ENCODE results near the gene SLC39A9.

GRCh38 chr14:69439521-69440270, 41.2 kb downstream of the SLC39A9 start:
- TF ChIP-seq, protein P1, sequence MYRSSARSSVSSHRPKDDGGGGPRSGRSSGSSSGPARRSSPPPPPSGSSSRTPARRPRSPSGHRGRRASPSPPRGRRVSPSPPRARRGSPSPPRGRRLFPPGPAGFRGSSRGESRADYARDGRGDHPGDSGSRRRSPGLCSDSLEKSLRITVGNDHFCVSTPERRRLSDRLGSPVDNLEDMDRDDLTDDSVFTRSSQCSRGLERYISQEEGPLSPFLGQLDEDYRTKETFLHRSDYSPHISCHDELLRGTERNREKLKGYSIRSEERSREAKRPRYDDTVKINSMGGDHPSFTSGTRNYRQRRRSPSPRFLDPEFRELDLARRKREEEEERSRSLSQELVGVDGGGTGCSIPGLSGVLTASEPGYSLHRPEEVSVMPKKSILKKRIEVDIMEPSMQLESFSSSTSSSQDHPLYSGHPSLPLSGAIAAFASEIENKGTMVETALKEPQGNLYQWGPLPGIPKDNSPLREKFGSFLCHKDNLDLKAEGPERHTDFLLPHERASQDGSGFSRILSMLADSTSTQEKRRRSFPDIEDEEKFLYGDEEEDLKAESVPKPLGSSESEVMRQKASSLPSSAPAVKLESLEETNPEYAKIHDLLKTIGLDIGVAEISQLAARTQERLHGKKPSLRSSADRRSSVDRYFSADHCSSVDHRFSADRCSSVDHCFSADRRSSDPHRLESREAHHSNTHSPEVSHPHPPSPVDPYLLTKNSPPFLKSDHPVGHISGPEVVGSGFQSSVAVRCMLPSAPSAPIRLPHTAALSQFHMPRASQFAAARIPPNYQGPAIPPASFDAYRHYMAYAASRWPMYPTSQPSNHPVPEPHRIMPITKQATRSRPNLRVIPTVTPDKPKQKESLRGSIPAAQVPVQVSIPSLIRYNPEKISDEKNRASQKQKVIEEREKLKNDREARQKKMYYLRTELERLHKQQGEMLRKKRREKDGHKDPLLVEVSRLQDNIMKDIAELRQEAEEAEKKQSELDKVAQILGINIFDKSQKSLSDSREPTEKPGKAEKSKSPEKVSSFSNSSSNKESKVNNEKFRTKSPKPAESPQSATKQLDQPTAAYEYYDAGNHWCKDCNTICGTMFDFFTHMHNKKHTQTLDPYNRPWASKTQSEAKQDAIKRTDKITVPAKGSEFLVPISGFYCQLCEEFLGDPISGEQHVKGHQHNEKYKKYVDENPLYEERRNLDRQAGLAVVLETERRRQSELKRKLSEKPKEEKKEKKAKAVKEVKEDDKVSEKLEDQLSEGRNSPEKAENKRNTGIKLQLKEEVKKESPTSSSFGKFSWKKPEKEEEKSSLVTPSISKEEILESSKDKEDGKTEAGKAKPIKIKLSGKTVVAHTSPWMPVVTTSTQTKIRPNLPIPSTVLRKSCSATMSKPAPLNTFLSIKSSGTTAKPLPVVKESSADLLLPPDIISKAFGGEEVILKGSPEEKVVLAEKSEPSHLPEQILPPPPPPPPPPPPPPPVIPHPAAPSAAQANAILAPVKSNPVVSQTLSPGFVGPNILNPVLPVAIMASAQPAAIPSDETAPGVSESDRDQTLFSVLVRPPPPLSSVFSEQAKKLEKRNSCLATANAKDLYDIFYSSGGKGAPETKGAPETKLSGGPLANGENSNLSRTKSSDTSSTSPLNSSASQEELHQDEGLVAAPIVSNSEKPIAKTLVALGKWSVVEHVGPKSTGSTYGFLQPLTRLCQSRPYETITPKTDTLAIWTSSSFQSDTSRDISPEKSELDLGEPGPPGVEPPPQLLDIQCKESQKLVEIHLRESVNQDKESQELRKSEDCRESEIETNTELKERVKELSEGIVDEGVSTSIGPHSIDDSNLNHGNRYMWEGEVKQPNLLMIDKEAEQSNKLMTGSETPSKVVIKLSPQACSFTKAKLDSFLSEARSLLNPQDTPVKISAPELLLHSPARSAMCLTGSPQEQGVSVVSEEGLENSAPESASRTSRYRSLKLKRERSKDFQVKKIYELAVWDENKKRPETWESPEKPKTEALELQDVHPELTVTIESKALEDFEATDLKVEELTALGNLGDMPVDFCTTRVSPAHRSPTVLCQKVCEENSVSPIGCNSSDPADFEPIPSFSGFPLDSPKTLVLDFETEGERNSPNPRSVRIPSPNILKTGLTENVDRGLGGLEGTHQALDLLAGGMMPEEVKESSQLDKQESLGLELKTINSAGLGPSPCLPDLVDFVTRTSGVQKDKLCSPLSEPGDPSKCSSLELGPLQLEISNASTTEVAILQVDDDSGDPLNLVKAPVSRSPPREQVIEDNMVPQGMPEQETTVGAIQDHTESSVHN (CRISPR knock-in tag; IDR thresholded peaks at IDR 0.05): no peak
- TF ChIP-seq ZNF260 (CRISPR knock-in tag; IDR thresholded peaks at IDR 0.05; ENCODE audit: borderline replicate concordance, low read depth): no peak
- TF ChIP-seq, protein P2, sequence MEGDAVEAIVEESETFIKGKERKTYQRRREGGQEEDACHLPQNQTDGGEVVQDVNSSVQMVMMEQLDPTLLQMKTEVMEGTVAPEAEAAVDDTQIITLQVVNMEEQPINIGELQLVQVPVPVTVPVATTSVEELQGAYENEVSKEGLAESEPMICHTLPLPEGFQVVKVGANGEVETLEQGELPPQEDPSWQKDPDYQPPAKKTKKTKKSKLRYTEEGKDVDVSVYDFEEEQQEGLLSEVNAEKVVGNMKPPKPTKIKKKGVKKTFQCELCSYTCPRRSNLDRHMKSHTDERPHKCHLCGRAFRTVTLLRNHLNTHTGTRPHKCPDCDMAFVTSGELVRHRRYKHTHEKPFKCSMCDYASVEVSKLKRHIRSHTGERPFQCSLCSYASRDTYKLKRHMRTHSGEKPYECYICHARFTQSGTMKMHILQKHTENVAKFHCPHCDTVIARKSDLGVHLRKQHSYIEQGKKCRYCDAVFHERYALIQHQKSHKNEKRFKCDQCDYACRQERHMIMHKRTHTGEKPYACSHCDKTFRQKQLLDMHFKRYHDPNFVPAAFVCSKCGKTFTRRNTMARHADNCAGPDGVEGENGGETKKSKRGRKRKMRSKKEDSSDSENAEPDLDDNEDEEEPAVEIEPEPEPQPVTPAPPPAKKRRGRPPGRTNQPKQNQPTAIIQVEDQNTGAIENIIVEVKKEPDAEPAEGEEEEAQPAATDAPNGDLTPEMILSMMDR (CRISPR knock-in tag; IDR thresholded peaks at IDR 0.05): no peak

Data from HepG2 (cell line).